CD4-positive, alpha-beta T cell treated with Interleukin-2 at 100 ng/mL for 4 hours (primary cell): ENCODE measurements around the gene CST1.

Experiments used
- DNase-seq: peaks from one replicate; pipeline ENCODE4 v3.0.0-alpha.2; 2020; ENCODE audit warnings: low spot score

Gene CST1

DNA sequence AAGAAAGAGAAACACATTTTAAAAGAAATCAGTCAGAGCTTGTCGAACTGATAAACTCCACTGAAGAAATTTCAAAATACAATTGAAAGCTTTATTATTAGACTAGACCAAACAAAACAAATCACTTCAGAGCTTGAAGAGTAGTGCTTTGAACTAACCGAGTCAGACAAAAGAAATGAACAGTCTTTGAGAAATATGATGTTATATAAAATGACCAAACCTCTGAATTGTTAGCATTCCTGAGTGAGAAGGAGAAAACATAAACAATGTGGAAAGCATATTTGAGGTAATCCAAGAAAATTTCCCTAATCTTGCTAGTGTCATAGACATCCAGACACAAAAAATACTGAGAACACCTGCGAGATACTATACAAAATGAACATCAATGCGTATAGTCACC is 48.7 kb downstream of the CST1 start:
- no peak for DNase-seq

DNA sequence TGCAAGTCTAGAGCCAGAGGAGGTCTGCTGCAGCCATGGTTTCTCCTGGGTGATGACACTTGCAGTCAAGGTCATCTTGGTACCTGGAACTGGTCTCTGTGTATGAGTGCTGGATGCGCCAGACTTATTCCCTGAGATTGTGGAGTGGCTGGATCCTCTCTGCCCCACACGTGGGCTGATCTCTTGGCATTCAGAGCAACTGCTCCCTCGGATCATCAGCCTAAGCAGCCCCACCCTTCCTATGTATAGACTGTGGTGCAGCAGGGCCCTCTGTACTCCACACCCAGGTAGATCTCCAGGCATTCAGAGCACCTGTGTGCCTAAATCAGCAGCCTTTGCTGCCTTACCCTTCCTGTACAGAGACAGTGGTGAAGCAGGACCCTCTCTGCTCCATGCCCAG is 49.8 kb downstream of the CST1 start:
- no peak for DNase-seq

DNA sequence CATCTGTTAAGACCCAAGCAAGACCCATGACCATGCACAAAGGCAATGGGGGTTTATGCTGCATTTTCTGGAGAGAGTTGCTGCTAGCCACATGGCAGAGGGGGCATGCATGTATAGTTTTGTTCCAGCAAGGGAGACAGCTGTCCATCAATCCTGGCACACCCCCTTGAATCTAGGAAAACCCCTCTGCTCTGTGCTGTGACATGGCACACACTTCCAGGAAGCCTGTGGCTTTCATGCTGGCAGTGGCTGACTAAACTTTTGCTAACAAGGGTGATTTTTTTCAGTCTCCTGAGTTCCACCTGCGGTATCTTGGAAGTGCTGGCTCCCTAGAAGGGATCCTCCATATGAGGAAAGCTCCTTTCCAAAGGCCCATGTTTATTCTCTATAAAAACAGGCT is 52.8 kb downstream of the CST1 start:
- no peak for DNase-seq
